Type B pancreatic cell (in vitro differentiated cells): ENCODE measurements around the gene ZFP92. TPM values are rescaled to one million over a fixed set of nuclear protein-coding genes. Genes with fewer than 3 reads are reported as not detected.

Experiments used
- DNase-seq: peaks from one replicate; pipeline ENCODE4 v3.0.0; 2021; ENCODE audit warnings: mixed read lengths; ENCODE audit not compliant: unreplicated experiment; ENCODE audit errors: extremely low spot score
- H3K27ac Mint-ChIP-seq: 2 replicates; pipeline ENCODE4 v1.8.0; 2021; ENCODE audit warnings: mild to moderate bottlenecking, mixed read lengths
- H3K27me3 Mint-ChIP-seq: 2 replicates; pipeline ENCODE4 v1.8.0; 2021; ENCODE audit warnings: mixed read lengths
- H3K36me3 Mint-ChIP-seq: 2 replicates; pipeline ENCODE4 v1.8.0; 2021; ENCODE audit warnings: mixed read lengths
- H3K4me1 Mint-ChIP-seq: one replicate; pipeline ENCODE4 v1.8.0; 2021; ENCODE audit warnings: mixed read lengths; ENCODE audit not compliant: unreplicated experiment
- H3K4me3 Mint-ChIP-seq: 2 replicates; pipeline ENCODE4 v1.8.0; 2021; ENCODE audit warnings: mild to moderate bottlenecking, mixed read lengths
- H3K9me3 Mint-ChIP-seq: 2 replicates; pipeline ENCODE4 v1.8.0; 2021; ENCODE audit warnings: mixed read lengths
- total RNA-seq: library from RNA; stranded (reverse); gene quantifications from 2 replicates; pipeline ENCODE4 v1.2.1, GENCODE V29; 2021; ENCODE audit warnings: low replicate concordance
- TF ChIP-seq, protein P1 (sequence below): fragments of 200-600 bp; sonication (generic); conservative IDR thresholded peaks from 2 replicates; pipeline ENCODE4 v1.5.0; 2021; ENCODE audit warnings: antibody characterized with exemption, mild to moderate bottlenecking

The ZFP92 gene
- total RNA-seq, 1 donor from 2014 or later = 0.41 TPM

DNA sequence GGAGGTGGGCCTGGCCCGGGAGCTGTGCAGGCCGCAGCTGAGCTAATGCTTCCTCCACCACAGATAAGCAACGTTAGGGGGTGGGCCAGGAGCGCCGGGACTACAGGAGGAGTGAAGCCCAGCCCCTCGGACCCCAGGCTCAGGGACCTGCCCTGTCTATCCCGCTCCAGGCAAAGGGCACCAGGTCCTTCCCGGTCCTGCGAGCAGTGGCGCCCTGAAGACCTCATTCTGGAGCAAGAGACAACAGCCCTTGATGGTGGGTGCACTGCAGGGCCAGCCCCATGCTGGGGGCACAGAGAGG, 35.3 kb downstream of the ZFP92 start:
- Mint-ChIP-seq H3K27ac (no peak overlapping the region), H3K27me3 (no peaks in the 10 kb centered on the region), H3K36me3 (peaks cover 4% of the 10 kb centered on the region), H3K4me1 (no peaks in the 10 kb centered on the region), H3K4me3 (no peak overlapping the region), H3K9me3 (no peaks in the 10 kb centered on the region)
- DNase-seq = no peak
- TF ChIP-seq, protein P1, sequence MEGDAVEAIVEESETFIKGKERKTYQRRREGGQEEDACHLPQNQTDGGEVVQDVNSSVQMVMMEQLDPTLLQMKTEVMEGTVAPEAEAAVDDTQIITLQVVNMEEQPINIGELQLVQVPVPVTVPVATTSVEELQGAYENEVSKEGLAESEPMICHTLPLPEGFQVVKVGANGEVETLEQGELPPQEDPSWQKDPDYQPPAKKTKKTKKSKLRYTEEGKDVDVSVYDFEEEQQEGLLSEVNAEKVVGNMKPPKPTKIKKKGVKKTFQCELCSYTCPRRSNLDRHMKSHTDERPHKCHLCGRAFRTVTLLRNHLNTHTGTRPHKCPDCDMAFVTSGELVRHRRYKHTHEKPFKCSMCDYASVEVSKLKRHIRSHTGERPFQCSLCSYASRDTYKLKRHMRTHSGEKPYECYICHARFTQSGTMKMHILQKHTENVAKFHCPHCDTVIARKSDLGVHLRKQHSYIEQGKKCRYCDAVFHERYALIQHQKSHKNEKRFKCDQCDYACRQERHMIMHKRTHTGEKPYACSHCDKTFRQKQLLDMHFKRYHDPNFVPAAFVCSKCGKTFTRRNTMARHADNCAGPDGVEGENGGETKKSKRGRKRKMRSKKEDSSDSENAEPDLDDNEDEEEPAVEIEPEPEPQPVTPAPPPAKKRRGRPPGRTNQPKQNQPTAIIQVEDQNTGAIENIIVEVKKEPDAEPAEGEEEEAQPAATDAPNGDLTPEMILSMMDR = no peak

DNA sequence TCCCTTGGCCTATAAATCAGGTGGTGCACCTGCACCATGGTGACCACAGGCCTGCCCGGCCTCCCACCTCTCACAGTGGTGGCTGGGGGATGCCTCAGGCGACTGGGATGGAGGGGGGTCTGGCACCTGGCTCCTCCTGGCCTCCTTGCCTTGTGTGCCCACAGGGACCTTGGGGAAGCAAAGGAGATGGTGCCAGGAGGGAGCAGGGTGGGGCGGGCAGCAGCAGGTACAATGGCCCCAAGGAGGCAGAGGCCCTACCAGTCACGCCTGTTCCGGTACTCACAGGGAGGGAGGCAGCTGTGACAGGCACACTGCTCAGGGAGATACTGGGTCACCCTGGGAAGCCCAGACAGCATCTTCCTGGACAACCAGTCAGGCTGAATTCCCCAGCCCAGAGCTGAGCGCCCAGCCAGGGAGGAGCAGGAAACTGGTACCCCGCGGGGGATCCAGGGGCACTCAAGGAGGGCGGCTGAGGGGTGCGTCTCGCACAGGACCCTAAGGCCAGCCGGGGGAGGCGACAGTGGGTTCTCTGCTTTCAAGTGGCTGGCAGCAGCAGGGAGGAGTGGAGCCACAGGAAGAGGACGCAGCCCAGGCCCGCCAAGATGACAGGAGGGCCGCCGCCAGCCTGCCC, 35.8 kb downstream of the ZFP92 start:
- H3K4me1 Mint-ChIP-seq = no peaks in the 10 kb centered on the region
- H3K4me3 Mint-ChIP-seq = no peak overlapping the region
- H3K27ac Mint-ChIP-seq = no peak overlapping the region
- H3K27me3 Mint-ChIP-seq = no peaks in the 10 kb centered on the region
- TF ChIP-seq, protein P1 = no peak
- no peaks in the 10 kb centered on the region for H3K9me3 Mint-ChIP-seq
- H3K36me3 Mint-ChIP-seq = peaks cover 4% of the 10 kb centered on the region
- DNase-seq = no peak

DNA sequence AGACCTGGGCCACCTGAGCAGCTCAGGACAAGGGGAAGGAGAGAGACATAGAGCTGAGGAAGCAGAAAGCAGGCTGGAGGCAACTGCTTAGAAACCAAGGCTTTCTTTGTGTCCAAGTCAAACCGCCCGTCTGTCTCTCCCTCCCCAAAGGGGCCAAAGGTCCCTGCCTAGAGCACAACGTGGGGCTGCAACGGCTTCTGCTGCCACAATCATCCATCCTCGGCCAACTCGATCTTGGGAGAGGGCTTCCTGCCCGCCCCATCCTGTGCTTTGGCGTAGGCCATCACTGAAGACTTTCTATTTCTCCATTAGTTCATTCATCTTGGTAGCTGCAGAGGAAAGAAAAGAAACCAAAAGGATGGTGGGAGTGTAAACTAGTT, 36.3 kb downstream of the ZFP92 start:
- no peak for DNase-seq
- Mint-ChIP-seq H3K36me3 (peaks cover 4% of the 10 kb centered on the region), H3K9me3 (no peaks in the 10 kb centered on the region), H3K27me3 (no peaks in the 10 kb centered on the region), H3K4me3 (no peak overlapping the region), H3K4me1 (no peaks in the 10 kb centered on the region), H3K27ac (no peak overlapping the region)
- TF ChIP-seq, protein P1 = no peak

DNA sequence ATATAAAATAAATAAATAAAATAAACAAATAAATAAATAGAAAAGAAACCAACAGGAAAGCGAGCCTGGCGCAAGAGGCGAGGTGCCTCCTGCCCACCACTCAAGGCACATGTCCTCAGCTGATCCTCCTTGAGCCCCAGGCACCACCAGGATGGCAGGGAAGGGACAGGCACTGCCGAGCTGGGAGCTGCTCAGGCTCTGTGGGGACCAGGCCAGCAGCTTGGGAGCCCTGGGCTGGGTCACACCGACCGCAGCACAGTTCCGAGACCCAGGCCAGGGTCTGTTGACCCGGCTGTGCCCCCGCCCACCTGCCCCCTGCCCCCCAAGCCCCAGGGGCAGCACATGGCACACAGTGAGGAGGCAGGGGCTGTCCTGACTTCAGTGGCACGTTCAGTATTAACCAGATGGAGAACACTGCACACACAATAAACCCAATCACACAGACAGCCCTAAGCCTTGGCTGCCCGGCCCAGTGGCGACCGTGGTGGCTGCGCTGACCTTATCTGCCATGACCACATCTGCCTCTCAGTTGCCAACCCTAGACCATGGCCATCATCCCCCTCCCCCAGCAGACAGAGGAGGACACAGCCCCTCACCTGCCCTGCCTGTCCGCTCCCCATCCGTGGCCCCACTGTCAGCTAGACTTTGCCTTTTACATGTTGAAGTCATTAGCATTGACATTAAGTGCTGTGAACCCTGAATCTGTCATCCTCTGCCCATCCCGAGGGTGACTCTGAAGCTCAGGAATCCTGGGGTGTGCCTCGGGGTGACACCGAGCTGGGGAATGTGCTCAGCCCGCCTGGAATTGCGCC, 37.5 kb downstream of the ZFP92 start:
- TF ChIP-seq, protein P1 = no peak
- no peaks in the 10 kb centered on the region for H3K4me1 Mint-ChIP-seq
- no peak overlapping the region for H3K4me3 Mint-ChIP-seq
- peaks cover 4% of the 10 kb centered on the region for H3K36me3 Mint-ChIP-seq
- no peaks in the 10 kb centered on the region for H3K27me3 Mint-ChIP-seq
- DNase-seq = no peak
- no peaks in the 10 kb centered on the region for H3K9me3 Mint-ChIP-seq
- H3K27ac Mint-ChIP-seq = no peak overlapping the region

DNA sequence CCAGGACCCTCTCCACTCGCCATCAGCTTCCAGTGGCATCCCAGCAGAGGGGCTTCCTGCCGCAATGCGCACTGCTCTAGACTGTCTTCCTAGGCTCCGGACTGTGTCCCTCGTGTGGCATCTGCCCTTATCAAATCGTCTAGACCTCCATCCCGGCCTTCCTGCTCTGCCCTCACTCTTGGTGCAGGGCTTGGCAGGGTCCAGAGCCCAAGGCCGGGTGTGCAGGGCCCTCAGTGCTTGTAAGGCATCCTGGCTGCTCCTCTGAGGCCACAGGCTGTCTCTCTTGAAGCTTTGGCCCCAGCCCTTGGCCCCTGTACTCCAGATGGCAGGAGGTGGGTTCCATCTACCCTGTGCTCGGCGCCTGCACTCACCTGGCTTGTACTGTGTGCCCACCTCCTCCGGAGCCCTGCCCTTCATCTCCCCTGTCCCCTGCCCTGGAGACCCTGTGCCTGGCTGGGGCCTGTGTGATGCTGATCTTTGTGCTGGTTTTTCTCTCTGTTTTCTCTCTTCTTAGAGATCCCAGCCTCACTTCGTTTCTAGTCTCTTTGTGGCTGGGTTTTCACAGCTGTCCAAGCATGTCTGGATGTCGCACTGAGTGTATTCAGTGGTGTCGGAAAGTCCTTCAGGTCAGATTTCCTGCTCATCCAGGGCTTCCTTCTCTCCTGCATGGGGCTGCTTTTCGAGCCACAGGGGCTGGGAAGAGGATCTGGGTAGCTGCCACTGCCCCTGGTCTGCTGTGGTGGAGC, 38.3 kb downstream of the ZFP92 start:
- Mint-ChIP-seq H3K4me1 (no peaks in the 10 kb centered on the region), H3K27ac (no peak overlapping the region), H3K36me3 (peaks cover 4% of the 10 kb centered on the region), H3K9me3 (no peaks in the 10 kb centered on the region), H3K27me3 (no peaks in the 10 kb centered on the region), H3K4me3 (no peak overlapping the region)
- TF ChIP-seq, protein P1 = no peak
- no peak for DNase-seq
